ENCODE measurements around the gene TAMM41. TPM values are rescaled to one million over a fixed set of nuclear protein-coding genes. Genes with fewer than 3 reads are reported as not detected.

TAMM41 gene
- total RNA-seq, 1 experiment from 2014 or later = 24.3 TPM

- H4K5ac ChIP-seq (ENCODE audit: insufficient read length, low read depth, low read length) = no peak overlapping the region
Measured at GRCh38 chr3:11775493-11775892, 71.2 kb downstream of the TAMM41 start.

More at GRCh38 chr3:11775493-11775892, 71.2 kb downstream of the TAMM41 start:
- H2BK5ac ChIP-seq (ENCODE audit: insufficient read length, low read length) = no peak overlapping the region
- H3K79me2 ChIP-seq (ENCODE audit: insufficient read depth, low read length) = no peaks in the 10 kb centered on the region
- no peaks in the 10 kb centered on the region for H4K20me1 ChIP-seq (ENCODE audit: control insufficient read depth, insufficient read depth, insufficient read length)
- H3K27me3 ChIP-seq (ENCODE audit: insufficient read depth, low read length) = no peaks in the 10 kb centered on the region
- H2AK5ac ChIP-seq (ENCODE audit: insufficient read length, low read length) = no peak overlapping the region
- WGBS (ENCODE audit: extremely low coverage, insufficient read length, low lambda C conversion rate) = no CpG with 5 or more reads among the region's 8 CpGs
- H3K23ac ChIP-seq (ENCODE audit: insufficient read length, low read depth, low read length) = no peak overlapping the region
- no peak overlapping the region for H3K4me3 Mint-ChIP-seq
- H3K27ac ChIP-seq (ENCODE audit: insufficient read length, low read depth, low read length) = no peak overlapping the region
- no peak overlapping the region for H4K8ac ChIP-seq (replicated peaks; ENCODE audit: insufficient read length, low read depth, low read length)
- peaks cover 0 to 4% (median 0%) of the 10 kb centered on the region in 3 experiments; a peak in 2 of 7 replicates for H3K36me3 Mint-ChIP-seq (ENCODE audit: insufficient read depth in 1 of 3, low read depth in 3 of 3)
- no peak overlapping the region for H3K14ac ChIP-seq (ENCODE audit: insufficient read depth, low read length)
- no peak overlapping the region for H3K56ac ChIP-seq (ENCODE audit: insufficient read length, low read depth, low read length)
- H2BK120ac ChIP-seq (ENCODE audit: low read depth, low read length, poor library complexity, severe bottlenecking) = no peak overlapping the region
- no peak overlapping the region for H3K4ac ChIP-seq (ENCODE audit: low read depth, low read length)
- H3K27me3 Mint-ChIP-seq (ENCODE audit: low read depth) = peaks cover 6% of the 10 kb centered on the region
- no peak overlapping the region for H3T11ph ChIP-seq (ENCODE audit: low read length)
- no peak overlapping the region for H3K9ac ChIP-seq (ENCODE audit: extremely low read depth, insufficient read length, low read length)
- peaks cover 12 to 13% of the 10 kb centered on the region in 2 experiments for H3K4me1 Mint-ChIP-seq
- no peaks in the 10 kb centered on the region for H3K9me3 Mint-ChIP-seq
- H3K79me1 ChIP-seq (ENCODE audit: insufficient read depth, low read depth, low read length, poor library complexity, severe bottlenecking) = no peaks in the 10 kb centered on the region
- no peak for DNase-seq
- no peaks in the 10 kb centered on the region for H3K23me2 ChIP-seq (ENCODE audit: insufficient read length, low read depth, low read length, poor library complexity, severe bottlenecking)
- H3K4me1 ChIP-seq (ENCODE audit: insufficient read depth, low read length) = no peaks in the 10 kb centered on the region; the same call in 1 of the 2 replicates
- H3K27ac Mint-ChIP-seq = no peak overlapping the region
- H3K4me2 ChIP-seq (ENCODE audit: insufficient read depth, insufficient read length, low read length) = no peak overlapping the region
- H4K91ac ChIP-seq (ENCODE audit: insufficient read length, low read depth, low read length) = no peak overlapping the region
- H3K18ac ChIP-seq (ENCODE audit: insufficient read length, low read depth, low read length) = no peak overlapping the region
- no peak for TF ChIP-seq CTCF (conservative IDR thresholded peaks at IDR 0.05)
- H3K9me3 ChIP-seq (ENCODE audit: control insufficient read depth, low read depth, low read length) = no peaks in the 10 kb centered on the region
- H2BK15ac ChIP-seq (ENCODE audit: low read depth, low read length) = no peak overlapping the region
- H2BK12ac ChIP-seq (ENCODE audit: insufficient read length, low read depth, low read length) = no peak overlapping the region
- H2AFZ ChIP-seq (ENCODE audit: low read length) = no peak overlapping the region
- no peak overlapping the region for H2BK20ac ChIP-seq (ENCODE audit: low read depth, low read length, poor library complexity, severe bottlenecking)
